DMS53 (cell line): Measurements from ENCODE around the gene NME7.
A peak's percentile ranks its signal among the peaks of the same experiment; 100 is the strongest.
"Not testable (repeated sequence)": the region's sequence is repeated elsewhere in the genome, so short reads cannot be mapped to it uniquely, and the experiment has no call there.

Source experiments
- DNase-seq: peaks from one replicate; lab custom pipeline; 2025; lab: John Stamatoyannopoulos, UW

Gene NME7

DNA sequence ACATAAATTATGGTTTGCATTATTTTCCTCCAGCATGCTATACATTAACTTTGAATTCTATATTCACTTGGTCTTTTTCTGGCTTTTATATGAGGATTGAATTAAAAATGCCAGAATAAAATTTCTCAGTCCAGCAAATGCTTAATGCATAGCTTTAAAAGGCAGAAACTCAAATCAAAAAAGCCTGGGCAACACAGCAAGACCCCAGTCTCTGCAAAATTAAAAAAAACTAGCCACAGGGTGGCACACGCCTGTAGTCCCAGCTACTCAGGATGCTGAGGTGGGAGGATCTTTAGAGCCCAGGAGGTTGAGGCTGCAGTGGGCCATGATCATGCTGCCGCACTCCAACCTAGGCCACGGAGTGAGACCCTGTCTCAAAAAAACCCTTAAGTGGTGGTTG is 241.3 kb downstream of the NME7 start:
- DNase-seq = no peak

DNA sequence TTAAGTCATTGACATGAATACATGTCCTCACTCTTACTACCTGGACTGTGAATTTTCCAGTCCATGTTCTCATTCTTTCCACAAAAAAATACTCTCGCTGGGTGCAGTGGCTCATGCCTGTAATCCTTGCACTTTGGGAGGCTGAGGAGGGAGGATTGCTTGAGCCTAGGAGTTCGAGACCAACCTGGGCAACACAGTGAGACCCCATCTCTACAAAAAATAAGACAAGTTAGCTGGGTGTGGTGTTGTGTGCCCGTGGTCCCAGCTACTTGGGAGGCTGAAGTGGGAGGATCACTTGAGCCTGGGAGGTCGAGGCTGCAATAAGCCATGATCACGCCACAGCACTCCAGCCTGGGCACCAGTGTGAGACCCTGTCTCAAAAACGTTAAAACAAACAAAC is 242.0 kb downstream of the NME7 start:
- DNase-seq = not testable (repeated sequence)

DNA sequence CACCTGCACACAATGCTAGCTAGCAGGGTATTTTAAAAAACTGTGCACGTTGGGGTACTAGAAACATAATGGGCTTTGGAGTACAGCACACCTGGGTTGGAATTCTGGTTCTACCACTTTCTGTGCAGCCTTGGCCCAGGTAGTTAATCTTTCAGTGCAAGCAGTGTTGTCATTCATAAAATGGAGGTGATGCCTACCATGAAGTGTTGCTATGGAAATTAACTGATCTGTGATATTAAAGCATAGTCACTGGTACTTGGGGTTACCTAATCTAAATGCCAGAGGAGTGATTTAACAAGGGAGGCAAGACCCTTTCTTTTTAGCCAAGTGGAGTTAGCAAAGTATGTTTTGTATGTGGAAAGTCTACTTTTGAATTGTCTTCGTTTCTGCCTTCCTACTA is 243.1 kb downstream of the NME7 start:
- peak; percentile 47 for DNase-seq

DNA sequence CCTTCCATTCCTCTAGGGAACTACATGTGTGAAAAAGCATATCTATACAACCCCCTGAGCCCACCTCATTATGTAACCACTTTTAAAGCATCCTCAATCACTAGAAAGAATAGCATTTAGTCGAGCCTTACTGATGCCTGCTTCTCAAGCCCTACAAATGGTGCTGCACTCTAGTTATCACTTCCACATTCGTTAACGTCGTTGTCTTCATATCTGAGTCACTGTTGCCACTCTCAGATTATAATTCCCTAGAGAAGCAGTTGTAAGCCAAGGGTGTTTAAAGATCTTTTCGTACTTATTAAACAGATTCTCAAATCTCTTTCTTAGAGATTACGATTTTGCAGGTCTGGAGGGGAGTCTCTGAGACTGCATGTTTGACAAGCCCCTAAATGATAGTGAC is 244.6 kb downstream of the NME7 start:
- no peak for DNase-seq

DNA sequence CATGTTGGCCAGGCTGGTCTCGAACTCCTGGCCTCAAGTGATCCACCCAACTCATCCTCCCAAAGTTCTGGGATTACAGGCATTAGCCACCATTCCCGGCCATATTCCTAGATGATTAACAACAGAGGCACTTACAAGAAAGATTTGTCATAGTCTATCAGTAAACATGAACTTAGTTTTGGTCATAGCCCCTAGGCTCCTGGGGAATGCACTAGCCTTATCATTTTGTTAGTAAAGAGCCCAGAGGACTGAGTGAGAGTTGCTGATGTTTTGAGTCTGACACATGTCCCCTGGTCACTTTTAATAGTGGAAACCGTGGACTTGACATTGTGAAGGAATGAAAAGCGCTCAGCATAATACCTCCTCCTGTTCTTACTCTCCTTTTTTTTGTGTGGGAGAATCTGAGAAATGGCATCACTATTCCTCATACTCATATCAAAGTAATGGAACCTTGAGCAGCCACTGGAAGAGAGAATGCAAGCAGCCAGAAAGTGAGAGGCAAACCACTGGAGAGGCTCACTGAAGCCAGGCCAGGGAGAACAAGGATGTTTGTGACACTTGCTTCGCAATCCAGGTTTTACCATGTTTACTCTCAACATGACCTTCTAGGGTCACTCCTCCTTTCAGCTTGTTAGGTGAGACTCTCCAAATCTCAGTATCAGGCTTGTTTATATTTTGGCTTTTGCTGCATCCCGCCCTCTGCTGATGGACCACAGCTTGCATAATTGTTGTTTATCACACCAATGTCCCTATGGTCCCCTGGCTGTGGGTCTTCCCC is 246.3 kb downstream of the NME7 start:
- no peak for DNase-seq

DNA sequence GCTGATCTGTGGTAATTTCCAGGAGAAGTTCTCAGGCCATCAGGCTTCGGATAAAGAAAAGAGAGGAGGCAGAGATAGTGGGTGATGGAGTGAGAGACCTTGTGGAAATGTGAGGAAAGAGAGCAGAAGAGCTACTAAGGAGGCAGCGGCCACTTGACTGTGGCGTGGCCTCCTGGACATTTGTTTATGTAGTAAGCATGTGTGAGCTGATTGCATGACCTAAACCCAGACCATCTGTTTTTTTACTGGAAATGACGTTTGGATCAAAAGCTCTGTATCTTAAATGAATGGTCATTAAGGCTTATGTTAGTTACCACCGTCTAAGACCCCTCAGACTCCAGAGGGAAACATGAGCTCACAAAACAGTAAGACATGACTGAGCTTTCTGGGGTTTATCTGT is 247.5 kb downstream of the NME7 start:
- DNase-seq = no peak

DNA sequence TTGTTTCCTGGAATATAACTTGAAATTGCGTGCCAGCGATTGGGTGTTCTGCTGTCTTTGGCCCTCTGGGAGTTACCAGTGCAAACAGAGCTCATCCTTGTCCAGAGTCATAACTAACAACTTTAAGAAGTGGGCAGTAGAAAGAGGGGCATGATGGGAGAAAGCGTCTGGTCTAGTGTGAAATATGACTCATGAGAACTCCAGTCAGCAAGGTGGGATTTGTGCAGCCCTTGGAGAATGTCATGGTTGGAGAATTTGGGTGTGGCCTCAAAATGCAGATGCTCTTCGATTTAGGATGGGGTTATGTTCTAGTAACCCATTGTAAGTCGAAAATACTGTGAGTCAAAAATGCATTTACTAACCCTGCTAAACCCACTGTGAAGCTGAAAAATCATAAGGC is 248.2 kb downstream of the NME7 start:
- no peak for DNase-seq

DNA sequence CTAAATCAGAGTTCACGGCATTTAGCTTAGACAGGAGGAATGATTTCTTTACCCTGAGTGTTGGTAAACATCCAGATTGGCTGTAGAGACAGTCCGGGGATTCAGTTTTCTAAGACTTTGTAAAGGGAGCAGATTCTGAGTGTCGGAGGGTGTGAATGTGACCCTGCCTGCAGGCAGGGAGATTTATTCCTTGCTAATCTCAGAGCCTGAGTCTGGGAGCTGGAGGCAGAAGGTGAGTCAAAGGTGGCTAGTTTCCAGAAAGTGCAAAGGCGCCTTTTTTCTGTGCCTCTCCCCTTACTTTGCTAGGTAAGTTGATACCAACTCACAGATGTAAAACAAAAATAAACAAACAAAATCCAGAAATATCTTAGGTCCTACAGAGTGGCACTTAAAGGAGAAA is 249.4 kb downstream of the NME7 start:
- no peak for DNase-seq

DNA sequence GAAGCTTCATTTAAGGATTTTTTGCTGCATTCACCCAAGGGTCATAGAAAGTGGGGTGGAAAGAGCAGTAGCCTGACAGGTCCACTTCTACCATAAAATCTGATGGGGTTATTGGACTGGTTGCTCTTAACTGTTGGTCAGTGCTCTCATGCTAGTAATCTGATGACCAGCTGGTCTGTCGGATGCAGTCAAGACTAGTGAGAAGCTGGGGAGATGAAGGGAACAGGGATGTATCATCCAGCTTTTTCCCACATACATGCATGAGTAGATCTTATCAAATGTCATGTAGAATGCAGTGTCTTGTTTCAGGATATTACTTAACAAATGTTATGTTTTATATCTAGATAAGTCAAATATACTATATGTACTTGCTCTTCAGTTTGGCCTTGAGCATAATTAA is 250.0 kb downstream of the NME7 start:
- no peak for DNase-seq

DNA sequence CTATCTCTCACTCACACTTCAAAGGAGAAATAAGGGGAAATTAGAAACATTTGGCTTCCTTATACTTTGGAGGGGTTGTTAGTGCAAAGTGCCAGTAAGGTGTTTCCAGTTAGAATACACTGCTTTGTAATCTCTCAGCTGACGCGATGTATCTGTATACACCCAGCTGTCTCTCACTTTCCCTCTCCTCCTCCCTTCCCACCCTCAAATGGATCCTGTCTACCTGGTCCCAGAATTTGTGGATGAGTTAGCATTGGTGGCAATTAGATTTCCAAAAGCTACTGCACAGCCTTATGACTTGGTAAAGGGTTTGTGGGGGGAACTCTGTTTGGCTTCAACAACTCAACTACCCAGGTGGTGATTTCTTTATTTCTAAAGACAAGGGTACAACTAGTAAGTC is 250.6 kb downstream of the NME7 start:
- DNase-seq = no peak

DNA sequence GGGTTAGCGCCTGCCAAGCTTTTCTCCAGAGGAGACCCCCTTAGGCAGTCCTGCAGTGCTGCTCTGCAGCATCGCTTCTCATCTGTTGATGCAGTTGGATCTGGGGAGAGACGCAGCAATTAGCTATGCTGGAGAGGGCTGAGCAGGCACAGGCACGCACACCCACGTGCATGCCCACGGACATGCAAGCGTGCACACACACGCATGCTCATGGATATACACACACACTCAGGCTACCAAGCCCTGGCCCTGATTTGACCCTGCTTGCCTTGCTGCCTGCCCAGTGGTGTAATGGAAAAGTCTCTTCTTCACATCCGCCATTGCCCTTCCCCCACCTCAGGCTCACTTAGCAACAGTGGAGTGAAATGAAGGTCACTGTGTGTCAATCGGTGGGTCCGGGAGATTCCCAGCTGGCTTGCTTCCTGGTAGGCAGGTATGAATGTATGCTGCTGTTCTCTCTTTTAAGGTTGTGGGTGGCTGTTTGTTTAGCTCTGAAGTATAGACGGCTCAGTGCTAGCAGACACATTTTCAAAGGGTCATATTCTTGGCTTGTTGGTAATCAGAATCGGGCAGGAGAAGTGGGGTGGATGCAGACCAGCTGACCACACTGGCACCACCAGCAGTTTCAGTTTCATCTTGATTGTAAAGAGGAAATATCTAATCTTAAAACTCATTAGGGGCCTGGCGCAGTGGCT is 251.6 kb downstream of the NME7 start:
- peak; percentile 48 for DNase-seq

DNA sequence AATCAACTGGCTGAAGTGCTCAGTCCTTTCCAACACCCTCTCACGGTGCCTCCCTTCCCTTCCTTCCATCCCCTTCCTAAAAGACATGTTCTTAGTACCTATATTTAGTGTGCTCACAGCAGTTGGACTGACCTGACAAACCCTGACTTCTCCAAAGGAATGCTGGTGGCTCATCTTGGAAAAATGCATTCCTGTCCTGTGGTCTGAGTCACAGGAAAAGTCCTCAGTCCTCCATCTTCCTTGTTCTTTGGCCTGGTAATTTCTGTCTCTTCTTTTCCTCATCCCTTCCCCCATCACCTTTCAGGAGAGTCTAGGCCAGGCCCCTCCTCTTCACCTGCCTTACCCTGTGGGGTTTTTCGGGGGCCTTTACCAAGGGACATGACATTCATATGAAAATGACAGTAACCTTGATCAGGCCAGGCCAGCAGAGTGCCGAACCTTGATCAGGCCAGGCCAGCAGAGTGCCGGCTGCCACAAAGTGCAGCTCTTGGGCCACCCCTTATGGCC is 253.9 kb downstream of the NME7 start:
- peak; percentile 27 for DNase-seq

DNA sequence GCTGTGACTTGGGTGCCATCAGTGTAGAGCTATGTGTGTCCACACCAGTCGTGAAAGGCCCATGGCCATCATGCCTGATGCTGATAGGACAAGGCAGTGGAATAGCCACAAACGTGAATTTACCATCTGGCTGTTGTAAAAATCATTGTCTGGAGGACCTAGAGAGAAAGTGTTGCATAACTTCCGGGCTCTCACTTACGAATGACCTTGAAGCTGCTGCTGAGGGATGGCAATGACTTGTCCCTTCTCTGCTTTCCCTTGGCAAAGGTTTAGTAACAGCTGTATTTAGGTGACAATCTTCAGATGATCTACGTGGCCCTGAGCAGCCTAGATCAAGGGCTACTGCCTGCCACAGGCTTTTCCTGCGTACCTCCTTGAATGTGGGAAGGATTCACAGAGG is 255.4 kb downstream of the NME7 start:
- DNase-seq = no peak

DNA sequence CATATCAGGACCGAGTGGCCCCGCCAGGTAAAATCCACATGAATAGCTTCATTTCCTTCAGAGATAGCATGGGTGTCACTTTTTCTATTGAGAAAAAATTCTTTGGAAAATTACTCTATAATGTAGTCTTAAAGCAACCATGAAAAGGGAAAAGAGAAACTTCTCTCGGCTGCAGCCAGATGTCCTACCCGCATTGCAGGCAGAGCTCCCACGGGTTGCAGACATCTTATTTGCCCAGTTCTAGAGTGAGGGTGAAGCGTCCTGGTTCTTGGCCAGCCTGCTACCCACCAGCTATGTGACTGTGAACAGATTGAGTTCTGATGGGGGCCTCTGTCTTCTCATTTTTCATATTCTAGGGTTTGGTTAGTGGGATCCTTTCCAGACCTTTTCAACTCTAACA is 256.1 kb downstream of the NME7 start:
- DNase-seq = no peak

DNA sequence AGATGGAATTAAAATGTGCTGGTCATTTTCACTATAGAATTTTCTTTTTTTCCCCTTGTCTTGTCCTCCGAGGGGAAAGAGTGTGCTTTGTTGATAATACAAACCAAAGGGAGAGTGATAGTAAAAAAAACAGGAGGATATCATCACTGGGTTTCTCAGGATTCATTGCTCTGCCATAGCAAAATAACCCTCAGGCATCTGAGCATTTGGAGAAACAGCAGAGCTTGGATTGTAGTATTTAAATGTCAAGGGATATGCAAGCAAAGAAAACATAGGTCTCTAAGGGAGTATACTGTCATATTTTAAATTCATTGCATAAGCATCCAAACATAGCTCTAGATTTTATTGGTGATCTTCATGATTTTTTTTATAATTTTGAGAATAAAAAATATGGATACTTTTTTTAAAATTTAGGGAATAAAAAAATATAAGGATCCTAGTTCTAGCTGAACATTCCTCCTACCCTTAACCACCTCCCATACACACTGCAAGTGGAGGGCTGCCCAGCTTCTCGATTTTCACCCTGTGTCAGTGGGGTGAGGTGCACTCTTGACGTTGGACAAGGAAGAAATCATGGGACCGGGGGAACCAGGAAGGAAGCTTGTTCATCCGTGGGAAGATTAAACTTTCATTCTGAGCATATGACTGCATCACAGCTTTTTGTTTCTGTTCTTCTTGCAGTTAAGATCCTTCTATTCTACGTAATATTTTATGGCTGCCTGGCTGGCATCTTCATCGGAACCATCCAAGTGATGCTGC is 256.7 kb downstream of the NME7 start:
- DNase-seq = no peak

DNA sequence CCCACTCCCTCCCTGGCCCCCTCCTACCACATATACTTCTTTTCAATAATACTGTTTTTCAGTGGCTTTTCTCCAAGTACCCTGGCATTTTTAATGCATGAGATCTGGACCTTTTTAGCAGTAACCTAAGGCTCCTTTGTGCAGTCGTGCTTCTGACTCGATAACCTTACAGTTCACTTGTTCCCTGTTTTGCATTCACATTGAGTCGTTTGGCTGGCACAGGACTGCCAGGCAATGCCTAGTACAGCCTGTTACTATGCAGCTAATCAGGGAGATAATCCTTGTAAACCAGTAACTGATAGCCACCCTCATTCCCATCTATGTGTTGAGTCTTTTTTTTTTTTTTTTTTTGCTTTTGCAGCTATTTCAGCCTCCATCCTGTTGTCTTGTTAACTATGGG is 257.4 kb downstream of the NME7 start:
- DNase-seq = no peak

DNA sequence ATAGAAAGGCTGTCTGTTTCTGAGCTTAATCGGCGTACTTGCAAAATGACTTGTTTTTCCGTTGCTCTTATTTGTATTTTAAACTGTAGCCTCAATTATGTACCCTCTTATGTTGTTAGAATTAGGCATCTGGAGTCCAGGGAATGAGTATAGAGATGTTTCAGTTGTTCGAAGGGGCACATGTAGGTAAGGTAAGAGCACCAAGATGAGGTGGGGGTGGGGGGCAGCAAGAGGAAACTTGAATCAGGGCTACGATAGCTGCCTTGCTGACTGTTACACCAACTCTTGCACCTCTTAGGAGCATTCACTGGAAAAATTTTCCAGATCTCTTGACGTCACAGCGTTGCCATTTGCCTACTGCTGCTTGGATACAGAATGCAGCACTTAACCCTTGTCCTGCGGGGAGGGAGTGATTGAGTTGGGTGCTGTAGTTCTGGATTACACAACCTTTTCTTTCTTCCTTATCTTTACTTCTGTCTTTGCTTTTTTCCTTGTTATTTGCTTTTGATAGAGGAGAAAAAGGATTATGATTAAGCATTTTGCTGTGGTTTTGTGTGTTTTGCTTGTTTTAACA is 257.9 kb downstream of the NME7 start:
- DNase-seq = peak; percentile 93

DNA sequence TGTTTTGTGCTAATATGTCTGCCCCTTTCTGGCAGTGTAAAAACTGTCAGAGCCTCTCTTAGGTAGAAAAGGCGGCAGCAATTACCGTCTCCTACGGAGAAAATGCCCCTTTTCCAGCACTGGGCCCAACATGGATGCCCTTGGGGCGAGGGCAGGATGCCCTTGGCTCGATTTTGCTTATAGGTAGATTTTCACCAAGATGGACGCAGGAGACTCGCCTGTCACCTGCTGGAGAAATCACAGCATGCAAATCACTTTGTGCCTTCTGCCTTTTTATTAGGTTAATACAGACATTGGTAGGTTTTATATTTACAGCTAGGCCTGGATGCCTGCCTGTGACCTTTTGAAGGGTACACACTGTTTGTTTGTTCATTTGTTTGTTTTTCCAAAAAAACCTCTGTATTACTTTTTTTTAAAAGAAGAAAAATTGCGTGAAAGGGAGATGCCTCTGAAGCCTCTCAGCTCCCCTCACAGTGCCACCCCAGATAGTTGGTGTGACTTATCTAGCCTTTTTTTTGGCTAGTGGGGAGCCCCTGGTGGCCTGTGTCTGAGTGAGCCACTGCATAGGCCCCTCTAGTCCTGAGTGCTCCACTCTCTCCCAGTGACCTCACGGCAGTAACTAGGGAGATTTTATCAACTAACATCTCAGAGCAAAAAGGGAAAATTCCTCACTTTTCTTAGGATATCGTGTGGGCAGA is 258.6 kb downstream of the NME7 start:
- peak; percentile 73 for DNase-seq

DNA sequence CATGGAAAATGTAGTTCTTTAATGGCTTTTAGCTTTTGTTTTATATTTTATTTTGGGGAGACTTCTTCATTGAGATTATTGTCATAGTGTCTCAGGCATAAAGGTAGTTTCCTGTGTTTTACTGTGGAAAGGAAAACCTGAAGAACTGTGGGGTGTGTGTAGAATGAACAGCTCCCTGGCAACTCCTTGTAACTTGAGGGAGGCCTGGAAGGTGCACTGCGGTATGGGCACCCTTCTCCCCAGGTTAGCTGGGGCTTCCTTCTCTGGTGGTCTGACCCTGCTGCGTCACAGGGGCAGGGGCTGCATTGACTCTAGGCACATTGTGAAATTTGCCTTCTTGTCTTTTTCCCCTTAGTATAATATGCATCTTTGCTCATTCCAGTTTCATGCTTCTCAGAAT is 259.4 kb downstream of the NME7 start:
- DNase-seq = peak; percentile 43

DNA sequence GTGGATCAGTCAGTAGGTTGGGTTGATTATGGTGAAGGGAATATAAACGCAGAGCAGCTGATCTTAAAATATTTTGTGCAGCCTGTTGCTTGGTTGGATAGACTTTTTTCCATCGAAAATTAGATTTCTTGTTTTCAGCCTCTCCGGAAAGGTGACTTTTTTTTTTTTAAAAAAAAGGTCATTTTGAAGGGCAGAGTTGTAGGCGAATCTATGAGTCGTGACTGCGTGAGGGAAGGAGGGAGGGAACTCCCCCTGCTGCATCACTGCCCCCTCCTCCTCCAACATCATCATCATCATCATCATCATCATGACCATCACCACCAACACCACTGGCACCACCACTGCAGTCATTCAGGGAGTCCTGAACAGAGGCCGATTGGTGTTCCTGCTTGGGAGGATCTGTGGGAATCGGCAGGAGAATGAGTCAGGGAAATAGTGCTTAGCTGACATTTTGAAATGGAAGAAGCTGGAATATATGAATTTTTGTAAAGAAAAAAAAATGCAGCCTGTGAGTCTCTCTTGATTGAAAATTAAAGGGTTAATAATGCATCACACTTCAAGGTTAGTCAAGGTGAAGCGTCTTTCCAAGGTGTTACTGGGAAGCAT is 259.9 kb downstream of the NME7 start:
- DNase-seq = peak; percentile 54

DNA sequence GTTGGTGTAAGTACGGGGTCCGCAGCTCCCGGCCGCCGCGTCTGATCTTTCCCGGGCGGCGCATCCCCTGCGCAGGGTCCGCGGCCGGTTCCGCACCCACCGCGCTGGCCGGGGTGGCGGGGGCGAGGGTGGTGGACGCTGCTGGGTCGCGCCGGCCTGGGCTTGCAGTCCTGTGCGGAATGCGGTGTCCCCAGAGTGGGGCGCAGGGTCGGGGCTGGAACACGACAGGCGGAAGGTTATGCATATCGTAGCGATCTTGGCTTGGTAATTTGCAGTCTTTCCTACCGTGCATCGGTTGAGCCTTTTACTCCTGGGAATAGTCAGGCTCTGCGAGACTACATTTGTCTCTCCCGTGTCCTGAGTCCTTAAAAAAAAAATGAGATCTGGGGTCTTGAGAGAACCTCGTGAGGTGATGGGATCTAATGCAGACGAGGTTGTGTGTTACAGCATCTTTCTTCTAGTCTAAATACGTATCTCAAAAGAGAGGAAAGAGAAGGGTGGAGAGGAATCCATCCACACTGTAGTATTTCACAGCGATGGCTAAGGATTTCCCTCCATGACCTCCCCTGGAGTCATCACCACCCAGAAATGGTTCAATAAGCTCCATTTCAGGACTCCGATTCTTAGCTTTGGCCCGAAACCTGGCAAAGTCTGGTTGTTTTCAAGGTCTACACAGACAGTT is 260.5 kb downstream of the NME7 start:
- DNase-seq = peak; percentile 66
